AML-193 (cell line): ENCODE data around the gene JUND.

Experiments
- DNase-seq, 2 experiments: peaks; one replicate each; lab custom pipeline; 2025; lab: John Stamatoyannopoulos, UW

JUND gene

GRCh38 chr19:18269070-18269723 lies 12.2 kb downstream of the JUND start:
- DNase-seq: no peak

GRCh38 chr19:18266771-18267686 lies 14.4 kb downstream of the JUND start:
- DNase-seq: no peak

GRCh38 chr19:18265582-18265981 lies 15.8 kb downstream of the JUND start:
- DNase-seq: no peak

GRCh38 chr19:18264971-18265540 lies 16.4 kb downstream of the JUND start:
- DNase-seq: no peak

- no peak for DNase-seq
Observed at GRCh38 chr19:18264137-18264854, 17.1 kb downstream of the JUND start.

GRCh38 chr19:18263324-18264136 lies 17.9 kb downstream of the JUND start:
- DNase-seq: no peak

- no peak for DNase-seq
Observed at GRCh38 chr19:18262917-18263316, 18.5 kb downstream of the JUND start.

- no peak for DNase-seq
Observed at GRCh38 chr19:18262144-18262543, 19.3 kb downstream of the JUND start.

- no peak for DNase-seq
Observed at GRCh38 chr19:18261474-18261873, 19.9 kb downstream of the JUND start.

GRCh38 chr19:18259893-18260292 lies 21.5 kb downstream of the JUND start:
- no peak for DNase-seq

GRCh38 chr19:18257503-18258470 lies 23.6 kb downstream of the JUND start:
- DNase-seq: no peak

GRCh38 chr19:18254546-18255503 lies 26.6 kb downstream of the JUND start:
- no peak for DNase-seq

GRCh38 chr19:18253716-18254115 lies 27.7 kb downstream of the JUND start:
- DNase-seq: peak; percentile 60 to 64

GRCh38 chr19:18253130-18253529 lies 28.3 kb downstream of the JUND start:
- DNase-seq: no peak

GRCh38 chr19:18252370-18252717 lies 29.1 kb downstream of the JUND start:
- no peak for DNase-seq

GRCh38 chr19:18251587-18252369 lies 29.6 kb downstream of the JUND start:
- DNase-seq: peak; percentile 38 to 60

GRCh38 chr19:18249834-18250233 lies 31.6 kb downstream of the JUND start:
- no peak for DNase-seq

- no peak for DNase-seq
Observed at GRCh38 chr19:18245297-18245696, 36.1 kb downstream of the JUND start.
